NCI-H1105 (cell line): ENCODE measurements around the gene SPAG9.

Experiments used
- DNase-seq: peaks from one replicate; lab custom pipeline; 2025; lab: John Stamatoyannopoulos, UW

The SPAG9 gene

DNA sequence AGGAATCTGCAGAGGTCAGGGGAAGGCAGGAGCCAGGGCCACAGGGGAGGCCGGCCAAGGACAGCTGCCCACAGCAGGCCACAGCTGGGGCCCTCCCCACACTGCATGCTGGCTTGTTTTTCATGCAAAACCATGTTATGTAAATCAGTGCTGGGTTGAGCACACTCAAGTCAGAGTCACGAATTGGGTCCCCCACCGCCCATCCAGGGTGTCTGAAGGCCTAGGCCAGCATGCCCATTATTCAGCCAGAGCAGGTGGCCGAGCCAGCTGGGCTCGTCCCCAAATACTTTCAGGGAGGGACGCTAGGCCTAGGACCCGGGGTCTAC lies 203.3 kb downstream of the SPAG9 start:
- DNase-seq, result no peak

DNA sequence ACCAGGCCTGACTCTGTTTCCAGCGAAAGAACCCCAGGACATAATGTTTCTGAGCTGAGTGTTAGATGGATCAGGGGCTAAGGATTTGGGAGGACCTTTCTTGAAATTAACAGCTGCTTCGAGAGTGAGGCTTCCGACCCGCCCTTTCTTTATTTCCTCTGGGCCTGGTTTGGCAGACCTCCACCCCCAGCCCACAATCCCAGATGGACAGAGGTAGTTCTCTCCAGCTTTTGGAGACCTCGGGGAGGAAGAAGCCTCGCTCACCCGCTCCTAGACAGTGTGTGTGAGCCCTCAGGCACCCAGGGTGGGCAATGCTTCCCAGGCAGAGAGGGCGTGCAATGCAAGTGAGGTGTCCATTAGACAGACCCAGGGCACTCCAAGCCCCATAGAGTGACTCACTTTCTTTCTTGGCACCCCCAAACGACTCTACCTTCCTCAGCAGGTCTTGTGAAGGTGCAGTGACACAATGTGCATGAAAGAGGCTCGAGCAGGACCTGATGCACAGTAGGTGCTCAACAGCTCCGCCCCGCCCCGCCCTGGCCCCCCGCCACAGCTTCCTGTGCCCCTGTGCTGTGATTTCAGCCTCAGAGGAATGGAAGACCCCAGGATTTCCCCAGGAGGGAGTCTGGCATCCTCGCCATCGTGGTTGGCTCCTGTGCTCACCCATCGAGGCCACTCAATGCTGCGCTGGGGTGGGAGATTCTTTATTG lies 203.8 kb downstream of the SPAG9 start:
- DNase-seq, result no peak

DNA sequence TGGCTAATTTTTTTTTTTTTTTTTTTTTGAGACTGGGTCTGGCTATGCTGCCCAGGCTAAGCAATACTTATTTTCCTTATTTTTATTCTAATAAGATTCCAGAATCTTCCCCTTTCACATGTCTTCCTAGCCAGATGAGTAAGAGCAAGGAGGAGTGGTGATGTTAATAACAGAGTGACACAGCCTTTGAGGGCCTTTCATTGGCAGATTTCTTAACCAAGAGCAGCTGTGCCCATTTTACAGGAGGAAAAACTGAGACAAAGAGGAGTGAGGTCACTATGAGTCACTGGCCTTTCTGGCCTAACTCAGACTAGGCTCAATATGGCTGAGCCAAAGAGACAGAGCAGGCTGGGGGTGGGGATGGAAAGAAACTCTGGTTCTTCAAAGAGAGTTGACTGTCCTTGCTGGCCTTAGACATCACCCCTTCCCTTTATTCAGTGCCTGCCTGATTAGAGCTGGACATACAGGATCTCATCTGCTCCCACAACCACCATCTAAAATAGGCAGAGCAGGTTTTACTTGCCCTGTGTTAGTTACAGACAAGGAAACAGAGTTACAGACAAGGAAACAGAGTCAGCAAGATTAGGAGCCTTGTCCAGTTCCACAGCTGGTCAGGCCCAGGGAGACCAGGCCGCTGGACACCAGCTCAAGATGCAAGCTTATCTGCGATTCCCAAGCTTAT lies 204.5 kb downstream of the SPAG9 start:
- DNase-seq, result no peak

DNA sequence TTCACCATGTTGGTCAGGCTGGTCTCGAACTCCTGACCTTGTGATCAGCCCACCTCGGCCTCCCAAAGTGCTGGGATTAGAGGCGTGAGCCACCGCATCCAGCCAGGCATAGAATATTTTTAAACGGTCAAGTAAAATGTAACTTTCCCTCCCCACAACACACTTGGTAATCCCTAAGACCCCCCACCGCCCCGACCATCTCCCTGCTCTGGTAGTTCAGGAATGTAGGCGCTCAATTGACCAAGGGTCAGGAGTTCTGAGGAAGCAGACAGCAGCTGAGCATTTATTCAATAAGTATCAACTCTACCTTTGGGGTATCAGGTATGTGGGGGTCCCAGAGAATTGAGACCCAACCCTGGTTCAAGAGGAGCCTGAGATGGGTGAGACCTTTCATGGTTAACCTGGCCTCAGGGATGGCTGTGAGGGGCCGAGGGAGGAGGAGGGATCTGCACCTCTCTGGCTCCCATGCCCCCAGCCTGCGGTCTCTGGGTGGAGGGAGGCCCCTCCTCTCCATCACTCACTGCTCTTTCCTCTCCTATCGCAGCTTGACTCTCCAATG lies 206.1 kb downstream of the SPAG9 start:
- no peak for DNase-seq

DNA sequence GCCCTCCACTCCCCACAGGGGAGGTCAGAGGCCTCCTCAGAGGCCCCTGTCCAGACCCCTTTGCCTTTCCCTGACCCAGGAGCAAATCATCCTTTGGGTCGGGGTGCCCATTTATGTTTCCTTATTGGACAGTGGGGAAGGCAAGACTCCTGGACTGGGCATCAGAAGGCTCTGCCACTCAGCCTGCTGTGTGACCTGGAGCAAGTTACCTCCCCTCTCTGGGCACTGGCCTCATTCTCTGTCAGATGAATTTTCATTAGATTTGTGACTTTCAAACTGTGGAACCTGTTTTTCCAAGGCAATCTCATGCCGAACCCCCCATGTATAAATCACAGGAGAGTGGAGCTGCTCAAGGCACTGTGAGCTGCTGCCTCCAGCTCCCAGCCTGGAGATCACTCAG lies 207.5 kb downstream of the SPAG9 start:
- no peak for DNase-seq
